ENCODE measurements around the gene NKD1. TPM values are rescaled to one million over a fixed set of nuclear protein-coding genes. Genes with fewer than 3 reads are reported as not detected.

The NKD1 gene
- total RNA-seq, 2 experiments from 2014 or later, result 0.04 to 0.06 TPM

GRCh38 chr16:50640919-50641817, 93.0 kb downstream of the NKD1 start:
- no peaks in the 10 kb centered on the region for H3K9me3 ChIP-seq (ENCODE audit: low read length)
- no peaks in the 10 kb centered on the region for H4K20me1 ChIP-seq (ENCODE audit: insufficient read depth, low read length)
- no peaks in the 10 kb centered on the region for H3K79me2 ChIP-seq (ENCODE audit: insufficient read depth, low read depth, low read length)
- H2AFZ ChIP-seq (ENCODE audit: low read length), result no peak overlapping the region
- DNase-seq (ENCODE audit: low spot score), result no peak
- H3K9me2 ChIP-seq (ENCODE audit: insufficient read depth, low read length), result no peaks in the 10 kb centered on the region
- no peak overlapping the region for H3K4me2 ChIP-seq (ENCODE audit: low read length)
- H3K4me3 ChIP-seq (ENCODE audit: low read depth, low read length, poor library complexity, severe bottlenecking), result no peak overlapping the region
- intact Hi-C loops (cut with micrococcal nuclease; ENCODE audit: unreplicated experiment), result no loop called here
- TF ChIP-seq CTCF (conservative IDR thresholded peaks at IDR 0.05; ENCODE audit: low read length) (no peak), EZH2phosphoT487 (IDR thresholded peaks at IDR 0.05; ENCODE audit: borderline replicate concordance, low read depth, low read length) (no peak)
- CTCF ChIA-PET (ENCODE audit: unreplicated experiment), result interaction anchor here (0.6 kb wide), 1 partner anchor 46 kb away, joined by 3 read pairs; no protein-coding TSS in a partner anchor
- no peak overlapping the region for H3K27ac ChIP-seq (ENCODE audit: low read depth, low read length, poor library complexity, severe bottlenecking)
- POLR2A ChIA-PET, result no interaction called here
- no TSS peak for BruUV-seq (replicated peaks)
- no peaks in the 10 kb centered on the region for H3K36me3 ChIP-seq (ENCODE audit: insufficient read depth, low read length)
- no peaks in the 10 kb centered on the region for H3K4me1 ChIP-seq (ENCODE audit: insufficient read depth, low read length, poor library complexity, severe bottlenecking)

- Histone ChIP-seq H3K36me3 (ENCODE audit: insufficient read depth, low read length) (no peaks in the 10 kb centered on the region), H3K4me1 (ENCODE audit: insufficient read depth, low read length, poor library complexity, severe bottlenecking) (no peaks in the 10 kb centered on the region), H2AFZ (ENCODE audit: low read length) (no peak overlapping the region), H3K79me2 (ENCODE audit: insufficient read depth, low read depth, low read length) (no peaks in the 10 kb centered on the region), H3K9me2 (ENCODE audit: insufficient read depth, low read length) (no peaks in the 10 kb centered on the region), H3K4me2 (ENCODE audit: low read length) (no peak overlapping the region), H3K9me3 (ENCODE audit: low read length) (no peaks in the 10 kb centered on the region), H3K4me3 (ENCODE audit: low read depth, low read length, poor library complexity, severe bottlenecking) (no peak overlapping the region), H3K27ac (ENCODE audit: low read depth, low read length, poor library complexity, severe bottlenecking) (no peak overlapping the region), H4K20me1 (ENCODE audit: insufficient read depth, low read length) (no peaks in the 10 kb centered on the region)
- BruUV-seq (replicated peaks), result no TSS peak
- ChIA-PET CTCF (ENCODE audit: unreplicated experiment) (interaction anchor here (0.6 kb wide), 1 partner anchor 46 kb away, joined by 3 read pairs; no protein-coding TSS in a partner anchor), POLR2A (no interaction called here)
- no peak for TF ChIP-seq EZH2phosphoT487 (IDR thresholded peaks at IDR 0.05; ENCODE audit: borderline replicate concordance, low read depth, low read length)
- TF ChIP-seq CTCF (conservative IDR thresholded peaks at IDR 0.05; ENCODE audit: low read length), result no peak
- intact Hi-C loops (cut with micrococcal nuclease; ENCODE audit: unreplicated experiment), result no loop called here
- no peak for DNase-seq (ENCODE audit: low spot score)
Measured at GRCh38 chr16:50641818-50642187, 93.6 kb downstream of the NKD1 start.

- no peaks in the 10 kb centered on the region for H3K4me1 ChIP-seq (ENCODE audit: insufficient read depth, low read length, poor library complexity, severe bottlenecking)
- intact Hi-C loops (cut with micrococcal nuclease; ENCODE audit: unreplicated experiment), result no loop called here
- H3K4me3 ChIP-seq (ENCODE audit: low read depth, low read length, poor library complexity, severe bottlenecking), result no peak overlapping the region
- H3K9me2 ChIP-seq (ENCODE audit: insufficient read depth, low read length), result no peaks in the 10 kb centered on the region
- CTCF ChIA-PET (ENCODE audit: unreplicated experiment), result no interaction called here
- no peaks in the 10 kb centered on the region for H3K9me3 ChIP-seq (ENCODE audit: low read length)
- H3K79me2 ChIP-seq (ENCODE audit: insufficient read depth, low read depth, low read length), result no peaks in the 10 kb centered on the region
- no peaks in the 10 kb centered on the region for H4K20me1 ChIP-seq (ENCODE audit: insufficient read depth, low read length)
- no peak for DNase-seq (ENCODE audit: low spot score)
- no peak for TF ChIP-seq CTCF (conservative IDR thresholded peaks at IDR 0.05; ENCODE audit: low read length)
- no peak for TF ChIP-seq EZH2phosphoT487 (IDR thresholded peaks at IDR 0.05; ENCODE audit: borderline replicate concordance, low read depth, low read length)
- no peak overlapping the region for H2AFZ ChIP-seq (ENCODE audit: low read length)
- no TSS peak for BruUV-seq (replicated peaks)
- POLR2A ChIA-PET, result no interaction called here
- H3K36me3 ChIP-seq (ENCODE audit: insufficient read depth, low read length), result no peaks in the 10 kb centered on the region
- no peak overlapping the region for H3K4me2 ChIP-seq (ENCODE audit: low read length)
- H3K27ac ChIP-seq (ENCODE audit: low read depth, low read length, poor library complexity, severe bottlenecking), result no peak overlapping the region
Measured at GRCh38 chr16:50642349-50642748, 94.2 kb downstream of the NKD1 start.
